GM18867 (cell line): ENCODE measurements around the gene REN.

Experiments
- ATAC-seq: cut with Tn5 transposase; IDR thresholded peaks from one replicate; pipeline ENCODE4 v1.9.1; 2021; ENCODE audit warnings: mild to moderate bottlenecking, moderate library complexity; ENCODE audit not compliant: unreplicated experiment

REN gene

DNA sequence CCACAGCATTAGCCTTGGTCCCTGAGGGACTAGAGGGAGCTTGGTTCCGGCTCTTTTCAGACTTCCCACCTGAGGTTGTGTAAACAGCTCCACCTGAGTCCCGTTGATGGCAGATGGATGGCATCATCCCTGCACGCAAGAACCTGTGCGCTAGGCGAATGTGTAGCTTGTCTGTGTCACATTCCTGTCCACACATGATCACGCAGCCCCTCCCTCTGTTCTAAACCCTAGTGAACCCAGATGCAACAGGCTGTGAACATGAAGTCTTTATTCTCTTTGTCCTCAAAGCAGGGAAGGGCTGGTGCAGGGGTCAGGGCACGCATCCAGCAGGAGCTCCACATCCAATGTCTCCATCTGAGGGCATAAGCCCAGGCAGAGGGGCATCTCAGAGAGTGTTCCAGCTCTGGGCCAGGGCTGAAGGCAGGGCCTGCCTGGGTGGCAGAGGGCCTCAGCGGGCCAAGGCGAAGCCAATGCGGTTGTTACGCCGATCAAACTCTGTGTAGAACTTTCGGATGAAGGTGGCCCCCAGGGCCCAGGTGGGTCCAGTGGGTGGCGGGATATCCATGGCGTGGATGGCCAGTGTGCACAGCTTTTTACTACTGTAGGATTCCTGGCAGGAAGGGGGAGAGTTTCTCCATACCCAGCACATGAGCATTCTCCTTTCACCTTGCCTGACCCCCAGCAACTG is 11.4 kb downstream of the REN start:
- ATAC-seq, result no peak

DNA sequence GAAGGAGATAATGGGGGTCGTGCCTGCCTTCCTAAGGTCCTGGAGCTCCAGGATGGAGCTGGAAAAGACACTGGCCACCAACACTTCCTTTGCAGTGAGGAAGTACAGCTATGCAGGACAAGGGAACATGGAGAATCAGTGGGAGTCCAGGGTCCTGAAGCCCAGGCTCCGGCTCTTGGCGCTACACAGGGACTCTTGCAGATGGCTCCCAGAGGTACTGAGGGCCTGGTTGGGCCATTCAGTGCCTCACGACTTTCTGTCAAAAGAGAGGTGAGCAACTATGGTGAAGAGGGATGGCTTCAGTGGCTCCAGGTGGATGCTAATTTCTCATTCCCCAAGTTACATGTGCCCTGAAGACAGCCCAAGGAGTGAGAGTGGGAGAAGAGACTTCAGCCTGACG is 12.5 kb downstream of the REN start:
- no peak for ATAC-seq

DNA sequence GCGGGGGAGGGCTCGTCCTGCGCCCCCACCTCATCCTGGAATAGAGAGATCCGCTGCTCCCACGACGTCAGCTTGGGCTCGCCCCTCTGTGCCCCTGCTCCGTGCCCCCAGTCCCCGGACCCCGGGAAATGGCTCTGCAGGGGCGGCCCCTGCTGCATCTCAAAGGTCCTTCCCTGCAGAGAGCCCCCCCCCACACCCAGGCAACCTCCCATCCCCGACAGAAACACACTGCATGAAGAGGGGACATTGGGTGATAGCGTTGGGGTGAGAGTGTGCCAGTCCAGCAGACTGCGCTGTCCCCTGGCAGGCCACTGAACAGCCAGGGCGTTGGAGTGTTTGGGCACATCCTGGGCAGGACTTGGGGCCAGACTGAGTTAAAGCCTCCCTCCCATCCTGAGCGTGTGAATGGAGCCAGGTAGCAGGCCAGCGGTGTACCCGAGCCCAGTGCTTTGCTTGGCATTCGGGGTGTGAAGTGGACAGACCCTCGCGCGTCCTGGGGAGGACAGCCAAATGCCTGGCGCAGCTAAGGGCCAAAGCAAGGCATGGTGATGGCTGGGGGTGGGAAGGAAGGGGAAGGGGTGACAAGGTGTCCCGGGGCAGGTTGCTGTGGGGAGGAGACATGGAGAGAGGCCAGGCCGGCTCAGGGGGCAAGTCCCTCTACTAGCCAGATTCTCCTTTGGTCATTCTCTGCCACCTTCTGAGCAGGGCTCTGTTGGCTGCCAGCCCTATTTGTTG is 13.7 kb downstream of the REN start:
- no peak for ATAC-seq

DNA sequence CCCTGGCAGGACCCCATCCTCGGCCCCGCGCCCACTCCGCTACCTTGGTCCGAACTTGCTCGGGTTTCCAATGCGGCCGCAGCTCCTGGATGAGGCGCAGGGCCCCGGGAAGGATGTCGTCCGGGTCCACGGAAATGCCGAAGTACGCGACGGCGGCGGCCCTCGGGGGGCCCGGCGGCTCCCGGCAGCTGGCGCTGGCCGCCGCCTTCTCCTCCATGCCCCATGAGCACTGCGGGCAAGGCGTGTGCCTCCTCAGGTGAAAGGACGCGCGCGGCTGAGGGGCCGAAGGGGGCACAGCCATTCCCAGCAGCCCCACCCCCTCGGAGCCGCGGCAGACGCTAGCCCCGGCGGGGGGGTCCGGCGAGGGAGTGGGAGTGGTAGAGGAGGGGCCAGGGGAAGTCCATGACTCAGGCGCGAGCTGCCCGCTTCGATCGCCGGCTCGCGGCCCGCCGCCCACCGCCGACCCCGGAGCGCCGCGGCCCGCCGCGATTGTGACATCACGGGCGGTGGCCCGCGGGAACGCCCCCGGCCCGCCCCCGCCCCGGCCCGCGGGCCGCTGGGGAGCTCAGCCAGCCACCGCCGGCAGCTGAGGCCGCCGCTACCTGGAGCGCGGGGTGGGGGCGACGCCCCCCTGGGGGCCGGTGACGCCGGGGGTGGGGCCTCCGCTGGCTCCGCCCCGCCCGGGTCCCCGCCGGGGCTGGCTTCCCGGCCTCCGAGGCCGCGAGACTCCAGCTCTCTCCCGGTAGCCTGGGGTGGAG is 14.4 kb downstream of the REN start, which contains the start of gene ETNK2:
TSS of gene ETNK2 (minus strand) at position 493 of the 758 bp plus-strand sequence. CDS start at position 301, 192 bp downstream.
- no peak for ATAC-seq

DNA sequence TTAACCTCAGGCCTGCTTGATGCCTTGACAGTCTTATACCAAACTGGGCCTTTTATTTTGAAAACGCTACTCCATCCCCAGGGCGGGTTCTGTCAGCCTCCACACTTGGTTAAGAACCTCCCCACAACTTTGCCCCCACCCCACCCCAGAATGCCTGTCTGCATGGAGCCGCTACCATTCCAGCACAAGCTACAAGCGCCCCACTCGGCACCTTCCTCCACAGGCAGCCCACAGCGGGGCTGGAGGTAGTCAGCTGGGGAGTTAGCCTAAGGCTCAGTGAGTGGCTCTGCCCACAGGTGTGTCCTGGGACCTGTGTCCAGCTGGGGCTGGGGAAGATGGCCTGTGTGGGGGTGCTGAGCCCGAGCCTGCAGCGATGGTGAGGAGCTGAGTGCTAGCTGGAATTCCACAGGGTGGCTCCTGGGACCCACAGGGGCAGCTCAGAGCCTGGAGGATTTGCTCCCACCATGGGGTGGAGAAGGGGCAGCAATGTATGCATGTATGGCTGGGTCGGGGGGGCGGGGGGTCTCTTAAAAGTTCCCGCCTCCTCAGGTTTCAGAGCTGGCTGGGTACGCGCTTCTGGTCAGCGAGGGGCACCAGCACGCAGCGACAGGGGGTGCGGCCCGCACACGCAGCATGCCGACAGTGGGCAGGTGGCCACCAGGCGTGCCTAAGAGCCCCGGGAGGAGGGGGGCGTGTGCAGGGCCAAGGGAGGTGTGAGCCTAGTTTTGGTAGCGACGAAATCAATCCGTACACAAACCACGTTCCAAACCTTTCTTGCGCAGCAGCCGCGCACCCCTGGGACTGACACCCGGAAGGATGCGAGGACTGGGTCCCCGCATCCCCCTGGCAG is 15.2 kb downstream of the REN start:
- ATAC-seq, result no peak

DNA sequence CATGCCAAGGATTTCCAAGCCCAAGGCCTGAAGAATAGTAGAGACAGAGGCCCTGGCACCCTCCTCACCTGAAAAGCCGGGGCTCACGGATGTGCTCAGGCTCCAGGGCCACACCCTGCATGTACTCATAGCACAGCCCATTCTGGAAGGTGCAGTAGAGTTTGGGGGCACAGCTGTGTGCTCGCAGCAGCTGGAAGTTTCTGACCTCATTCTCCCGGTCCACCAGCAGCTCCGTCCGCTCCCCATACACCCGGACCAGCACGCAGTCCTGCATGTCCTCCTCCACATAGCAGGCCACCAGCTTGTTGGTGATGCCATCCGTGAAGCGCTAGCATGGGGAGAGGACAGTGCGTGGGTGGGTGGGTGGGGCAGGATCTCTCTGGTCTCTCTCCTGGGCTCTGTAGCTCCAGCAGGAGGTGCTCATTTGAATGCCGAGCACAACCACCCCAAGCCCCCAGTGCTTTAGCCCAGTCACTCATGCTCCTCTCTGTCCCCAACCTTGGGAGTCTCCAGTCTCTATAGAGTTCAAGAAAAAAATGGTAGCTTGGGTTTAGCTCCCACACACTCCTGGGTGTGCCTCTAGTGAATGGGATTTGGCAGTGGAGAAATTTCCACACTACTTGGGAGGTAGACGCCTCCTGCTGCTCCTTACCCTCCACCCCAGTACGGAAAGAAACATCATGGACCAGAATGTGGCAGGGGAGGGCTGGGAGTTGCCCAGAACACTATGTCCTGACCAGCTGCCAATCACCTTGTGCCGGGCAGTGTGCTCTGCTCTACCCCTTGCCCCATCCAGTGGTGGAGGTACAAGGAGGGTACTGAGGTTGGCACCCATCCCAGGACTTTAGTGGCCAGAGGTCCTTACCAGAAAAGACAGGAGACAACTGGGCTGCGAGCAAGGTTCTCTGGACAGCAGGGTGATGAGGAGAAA is 16.2 kb downstream of the REN start:
- no peak for ATAC-seq

DNA sequence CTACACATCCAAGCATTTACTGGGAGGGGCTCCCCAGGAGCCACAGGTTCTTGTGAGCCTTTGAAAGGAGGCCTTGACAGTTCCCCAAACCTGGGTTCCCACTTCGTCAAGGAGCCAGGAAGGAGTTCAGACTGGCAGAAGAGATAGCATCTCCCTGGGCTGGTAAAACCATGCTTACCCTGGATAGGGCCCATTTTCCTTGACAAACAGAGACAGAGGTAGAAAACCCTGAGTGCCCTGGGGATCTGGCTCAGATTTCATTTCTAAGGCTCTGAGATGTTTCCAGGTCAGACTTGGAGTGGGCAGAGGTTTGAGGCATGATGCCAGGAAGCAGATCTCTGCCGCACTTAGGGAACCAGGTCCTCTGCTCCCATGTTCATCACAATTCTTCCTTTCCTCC is 17.0 kb downstream of the REN start:
- ATAC-seq, result no peak

DNA sequence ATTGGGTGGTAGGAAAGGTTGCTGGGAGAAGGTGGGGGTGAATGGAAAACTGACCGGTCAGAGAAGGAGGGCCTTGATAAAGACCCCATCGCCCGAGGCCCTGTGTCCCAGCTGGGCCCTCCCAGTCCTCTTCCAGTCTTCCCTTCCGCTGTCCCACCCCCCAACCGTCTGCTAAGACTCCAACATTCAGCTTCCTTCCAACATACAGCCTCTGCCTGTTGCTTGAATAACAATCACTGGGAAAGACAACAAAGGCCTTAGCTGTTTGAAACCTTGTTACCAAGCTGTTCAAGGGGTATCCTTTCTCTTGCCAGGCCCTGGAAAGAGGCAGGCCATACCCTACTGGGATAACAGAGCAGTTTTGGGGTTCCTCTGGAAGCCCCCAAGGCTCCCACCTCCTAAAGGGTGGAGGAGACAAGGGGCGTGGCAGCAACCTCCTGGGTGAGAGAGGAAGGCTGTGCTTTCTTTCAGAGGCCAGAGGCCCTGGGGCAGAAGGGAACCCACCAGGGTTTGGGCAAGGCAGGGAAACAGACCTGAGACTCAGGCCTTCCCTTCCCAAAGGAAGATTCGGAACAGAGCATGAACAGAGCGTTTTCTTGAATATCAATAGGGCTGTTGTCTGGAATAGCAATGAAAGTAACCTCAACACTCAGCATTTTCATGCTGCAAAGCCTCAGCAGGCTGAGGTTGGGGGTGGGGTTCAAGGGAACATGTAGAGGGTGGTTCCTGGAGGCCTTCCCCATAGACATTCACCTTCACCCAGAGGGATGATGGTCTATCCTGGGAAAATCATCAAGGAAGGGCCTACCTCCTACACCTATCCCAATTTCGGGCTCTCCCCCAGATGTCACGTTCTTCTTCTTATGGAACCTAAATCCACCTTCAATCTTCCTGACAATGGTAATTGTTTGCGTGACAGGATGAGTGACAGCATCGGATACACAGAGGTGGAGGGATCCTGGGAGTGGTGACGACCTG is 18.4 kb downstream of the REN start:
- no peak for ATAC-seq

DNA sequence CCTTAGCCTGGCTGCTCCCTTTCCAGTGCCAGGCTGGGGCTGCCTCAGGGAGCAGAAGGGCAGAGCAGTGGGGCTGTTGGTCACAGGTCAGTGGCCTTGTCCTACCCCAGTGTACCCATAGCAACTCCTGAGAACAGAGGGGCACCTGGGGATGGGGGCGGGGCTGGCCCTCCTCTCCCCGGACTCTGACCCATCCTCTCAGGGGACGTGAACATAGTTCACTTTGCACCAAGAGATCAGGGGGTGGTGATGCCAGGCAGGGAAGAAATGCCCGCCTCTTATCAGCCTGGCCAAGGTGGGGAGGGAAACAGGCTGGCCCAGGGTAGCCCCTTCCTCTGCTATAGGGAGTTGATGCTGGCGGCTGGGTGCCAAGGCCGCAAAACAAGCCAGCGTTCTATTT is 19.2 kb downstream of the REN start:
- ATAC-seq, result no peak

DNA sequence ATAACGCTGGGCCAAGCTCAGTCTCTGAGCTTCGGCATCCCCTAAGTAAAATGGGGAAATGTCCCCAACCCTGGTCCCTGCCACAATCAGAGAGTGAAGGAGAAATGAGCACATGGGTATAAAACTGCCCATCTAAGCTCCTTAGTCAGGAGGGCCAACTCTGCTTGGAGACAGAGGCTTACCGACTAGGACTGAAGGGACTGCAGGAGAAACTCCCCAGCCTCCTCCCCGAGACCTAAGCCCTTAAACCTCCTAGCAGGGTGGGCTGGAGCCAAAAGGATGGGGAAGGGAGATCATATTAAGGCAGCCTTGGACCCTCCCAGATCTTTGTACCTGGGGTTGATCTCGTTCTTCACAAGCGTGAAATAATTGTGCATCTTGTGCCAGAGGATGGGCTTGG is 19.8 kb downstream of the REN start:
- no peak for ATAC-seq

DNA sequence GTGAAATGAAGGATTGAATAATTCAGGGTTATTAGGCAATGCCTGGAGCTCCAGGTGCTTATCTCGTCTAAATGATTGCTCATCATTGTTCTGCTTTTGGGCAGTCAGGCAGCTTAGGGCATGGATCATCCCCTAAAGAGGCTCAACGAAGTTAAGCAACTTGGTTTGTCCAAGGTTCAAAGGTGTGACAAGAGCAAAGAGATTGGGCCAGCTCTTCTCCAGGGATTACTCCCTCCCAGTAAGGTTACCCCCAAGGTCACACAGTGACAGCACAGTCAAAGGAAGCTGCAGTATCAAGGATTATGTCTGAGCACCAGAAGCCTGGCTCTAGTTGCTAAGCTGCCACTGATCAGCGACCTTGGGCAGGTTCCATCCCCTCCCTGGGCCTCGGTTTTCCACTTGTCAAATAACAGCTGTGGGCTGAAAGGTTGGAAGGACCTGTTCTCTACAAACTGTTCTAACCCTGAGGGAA is 21.1 kb downstream of the REN start:
- no peak for ATAC-seq

DNA sequence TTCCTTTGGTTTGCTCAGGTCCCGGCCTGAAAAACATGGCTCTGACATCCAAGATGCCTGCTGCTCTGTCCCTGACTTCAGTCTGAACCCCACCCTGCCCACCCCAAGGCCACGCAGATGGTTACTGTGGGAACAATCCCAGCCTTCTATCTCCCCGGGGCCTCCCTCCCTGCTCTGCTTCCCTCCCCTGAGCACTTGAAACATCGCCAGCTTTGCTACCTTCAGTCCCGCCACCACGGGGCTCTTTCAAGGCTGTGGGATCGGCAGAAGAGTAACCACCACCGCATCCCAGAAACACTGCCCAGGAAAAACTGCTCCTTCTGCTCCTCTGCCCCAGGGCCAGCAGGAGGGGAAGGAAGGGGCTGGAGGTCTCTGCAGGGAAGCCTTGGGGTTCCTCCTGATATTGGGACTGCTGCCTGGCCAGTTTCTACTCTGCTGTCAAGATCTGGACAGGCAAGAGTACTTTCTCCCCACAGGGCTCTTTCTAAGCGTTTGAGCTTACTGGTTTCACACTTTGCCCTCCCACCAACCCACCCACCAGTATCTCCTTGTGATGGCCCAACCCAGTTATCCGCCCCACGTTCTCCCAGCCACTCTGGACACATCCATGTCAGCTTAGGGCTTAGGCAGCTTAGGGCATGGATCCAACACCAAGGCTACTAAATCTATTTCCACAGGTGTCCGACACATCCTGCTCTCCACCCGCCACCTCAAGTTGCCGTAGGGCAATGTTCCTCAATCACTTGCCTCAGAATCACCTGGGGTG is 22.7 kb downstream of the REN start:
- no peak for ATAC-seq

DNA sequence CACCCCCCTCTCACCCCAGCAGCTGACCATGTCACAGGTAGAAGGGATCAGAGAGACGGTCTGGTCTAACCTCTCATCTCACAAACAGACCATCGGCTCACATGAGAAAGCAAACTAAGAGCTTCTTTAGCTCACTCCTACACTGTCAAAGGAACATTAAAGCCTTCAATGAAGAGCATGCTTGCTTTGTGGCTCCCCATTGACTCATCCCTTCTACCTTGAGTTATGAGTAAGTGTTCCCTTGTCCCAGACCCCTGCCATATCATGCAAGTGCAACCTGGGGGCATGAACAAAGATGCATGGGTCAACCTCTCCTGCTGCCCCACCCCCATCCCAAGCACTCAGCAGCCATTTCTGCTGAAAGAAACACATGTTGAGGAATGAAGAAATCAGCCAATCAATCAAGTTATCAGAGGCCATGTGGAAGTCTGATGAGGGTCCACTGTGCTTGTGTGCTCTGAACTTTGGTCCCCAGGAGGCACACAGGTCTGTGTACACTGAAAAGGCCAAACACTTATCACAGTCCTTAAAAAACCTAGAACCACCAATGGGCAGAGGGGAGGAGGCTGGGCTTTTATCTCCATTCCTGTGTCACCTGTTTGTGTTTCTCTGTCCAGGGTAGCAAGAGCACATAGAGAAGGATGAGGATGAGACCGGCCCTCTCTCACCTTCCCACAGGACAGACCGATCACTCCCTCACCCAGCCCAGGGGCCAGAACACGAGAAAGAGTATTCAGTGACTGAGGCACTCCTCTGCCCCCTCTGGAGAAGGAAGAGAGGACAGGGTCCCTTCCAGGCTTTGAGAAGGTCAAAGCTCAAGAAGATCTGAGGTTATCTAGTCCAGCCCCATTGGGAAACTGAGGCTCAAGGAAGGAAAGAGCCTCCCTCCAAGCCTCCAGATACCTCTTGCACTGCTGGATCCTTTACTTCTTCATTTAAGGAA is 23.8 kb downstream of the REN start:
- no peak for ATAC-seq

DNA sequence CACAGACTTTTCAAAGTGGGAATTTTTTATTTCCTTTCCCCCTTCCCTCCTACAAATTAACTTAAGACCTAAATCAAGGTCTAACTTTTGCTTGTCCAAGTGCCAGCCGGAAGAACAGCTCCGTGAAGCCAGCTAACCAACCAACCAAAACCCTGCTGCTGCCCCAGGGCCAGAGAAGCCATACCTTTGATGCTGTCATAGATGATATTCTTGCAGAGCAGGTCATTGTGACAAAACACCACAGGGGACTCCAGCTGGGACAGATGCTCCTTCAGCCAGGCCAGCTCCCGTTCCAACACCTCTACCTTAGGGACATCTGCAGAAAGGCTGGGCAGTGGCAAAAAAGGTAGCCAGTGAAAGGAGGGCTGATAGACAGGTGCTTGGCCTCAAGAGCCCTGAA is 25.0 kb downstream of the REN start:
- no peak for ATAC-seq

DNA sequence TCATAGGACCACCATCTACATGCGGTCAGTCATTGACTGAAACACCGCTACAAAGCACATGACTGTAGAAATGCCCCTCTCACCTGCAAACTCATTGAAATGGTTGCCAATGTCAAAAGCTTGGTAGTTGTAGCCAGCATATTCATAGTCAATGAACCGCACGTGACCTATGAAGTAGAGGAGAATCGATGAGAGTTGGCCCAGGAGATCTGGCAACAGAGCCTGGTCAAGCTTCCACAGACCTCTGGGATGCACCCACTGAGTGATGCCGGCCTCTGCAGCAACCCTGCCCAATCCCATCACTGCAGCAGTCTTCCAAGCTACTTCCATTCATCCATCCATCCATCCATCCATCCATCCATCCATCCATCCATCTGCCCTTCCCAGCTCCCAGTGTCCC is 26.2 kb downstream of the REN start:
- ATAC-seq, result no peak

DNA sequence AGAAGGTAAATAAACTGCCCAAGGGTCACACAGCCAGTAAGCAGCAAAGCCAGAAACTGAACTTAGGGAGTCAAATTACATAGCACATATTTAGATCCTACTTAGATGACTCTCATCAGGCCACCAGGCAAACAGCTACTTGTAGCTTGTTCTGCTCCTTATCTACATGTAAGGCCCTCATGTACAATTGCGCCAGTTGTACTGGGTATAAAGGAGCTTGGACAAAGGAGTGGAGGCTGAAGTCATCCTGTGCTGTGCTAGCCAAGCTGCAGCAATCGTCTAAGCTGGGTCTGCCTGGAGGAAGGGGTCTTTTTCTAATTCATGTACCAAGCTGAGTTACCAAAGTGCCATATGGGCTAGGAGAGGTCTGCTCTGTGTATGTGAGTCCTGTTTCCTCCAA is 27.0 kb downstream of the REN start:
- ATAC-seq, result no peak

DNA sequence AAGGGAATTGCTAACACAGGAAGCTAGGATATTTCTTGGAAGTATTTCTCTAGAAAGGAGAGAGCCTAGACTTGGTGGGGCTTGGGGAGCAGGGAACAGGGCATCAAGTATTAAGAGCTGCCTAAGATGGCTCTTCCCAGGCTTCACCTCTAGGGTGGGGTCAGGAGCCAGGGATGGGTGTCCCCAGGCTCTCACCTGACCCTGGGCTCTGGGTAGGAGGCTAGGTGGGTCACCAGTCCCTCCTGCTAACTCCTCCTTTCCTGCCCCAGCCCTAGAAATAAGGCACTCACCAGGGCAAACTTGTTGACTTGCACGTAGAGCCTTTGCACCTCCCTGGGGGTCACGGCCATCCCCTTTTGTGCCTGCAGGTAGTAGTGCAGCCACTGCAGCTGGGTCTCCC is 29.3 kb downstream of the REN start:
- ATAC-seq, result no peak
